WTC11 (cell line): Measurements from ENCODE around the gene EIF4ENIF1.
"Not testable (repeated sequence)": the region's sequence is repeated elsewhere in the genome, so short reads cannot be mapped to it uniquely, and the experiment has no call there.

Source experiments
- CREM ChIP-seq: sonication (generic); formaldehyde crosslinking; IDR thresholded peaks from 2 replicates; pipeline ENCODE4 v1.8.1; 2022; ENCODE audit warnings: mild to moderate bottlenecking, missing genetic modification reagents, moderate library complexity
- ETV6 ChIP-seq: sonication (generic); formaldehyde crosslinking; IDR thresholded peaks from 2 replicates; pipeline ENCODE4 v1.8.1; 2022; ENCODE audit warnings: mild to moderate bottlenecking, missing genetic modification reagents
- NFATC4 ChIP-seq: fragments of 250-450 bp; sonication (Bioruptor Pico); IDR thresholded peaks from 2 replicates; pipeline ENCODE4 v1.9.0; 2021; ENCODE audit warnings: mild to moderate bottlenecking
- NR2C2 ChIP-seq: sonication (generic); formaldehyde crosslinking; IDR thresholded peaks from 2 replicates; pipeline ENCODE4 v1.8.0; 2022; ENCODE audit warnings: mild to moderate bottlenecking, missing genetic modification reagents
- TEAD1 ChIP-seq: sonication (generic); formaldehyde crosslinking; IDR thresholded peaks from 2 replicates; pipeline ENCODE4 v1.8.0; 2022; ENCODE audit warnings: mild to moderate bottlenecking, missing genetic modification reagents
- USF2 ChIP-seq: sonication (generic); formaldehyde crosslinking; IDR thresholded peaks from 2 replicates; pipeline ENCODE4 v1.8.1; 2023; ENCODE audit warnings: mild to moderate bottlenecking, missing genetic modification reagents, moderate library complexity
- ZNF317 ChIP-seq: sonication (generic); formaldehyde crosslinking; IDR thresholded peaks from 2 replicates; pipeline ENCODE4 v1.8.1; 2023; ENCODE audit warnings: low read depth, mild to moderate bottlenecking, moderate library complexity, missing genetic modification reagents, borderline replicate concordance
- TF ChIP-seq, protein P1 (sequence below): fragments of 200-600 bp; IDR thresholded peaks from 2 replicates; pipeline ENCODE4 v1.8.0; 2022; ENCODE audit warnings: antibody characterized with exemption
- TF ChIP-seq, protein P2 (sequence below): sonication (generic); formaldehyde crosslinking; IDR thresholded peaks from 2 replicates; pipeline ENCODE4 v1.8.1; 2022; ENCODE audit warnings: mild to moderate bottlenecking, missing genetic modification reagents, moderate library complexity, borderline replicate concordance
- TF ChIP-seq, protein P3 (sequence below): sonication (generic); formaldehyde crosslinking; conservative IDR thresholded peaks from 2 replicates; pipeline ENCODE4 v1.8.1; 2022; ENCODE audit warnings: mild to moderate bottlenecking, missing genetic modification reagents
- TF ChIP-seq, protein P4 (sequence below): sonication (generic); formaldehyde crosslinking; IDR thresholded peaks from 2 replicates; pipeline ENCODE4 v1.8.1; 2022; ENCODE audit warnings: low read depth, mild to moderate bottlenecking, moderate library complexity, missing genetic modification reagents, borderline replicate concordance
- TF ChIP-seq, protein P5 (sequence below): sonication (generic); formaldehyde crosslinking; IDR thresholded peaks from 2 replicates; pipeline ENCODE4 v1.8.0; 2022; ENCODE audit warnings: mild to moderate bottlenecking, missing genetic modification reagents

- TF ChIP-seq, protein P1, sequence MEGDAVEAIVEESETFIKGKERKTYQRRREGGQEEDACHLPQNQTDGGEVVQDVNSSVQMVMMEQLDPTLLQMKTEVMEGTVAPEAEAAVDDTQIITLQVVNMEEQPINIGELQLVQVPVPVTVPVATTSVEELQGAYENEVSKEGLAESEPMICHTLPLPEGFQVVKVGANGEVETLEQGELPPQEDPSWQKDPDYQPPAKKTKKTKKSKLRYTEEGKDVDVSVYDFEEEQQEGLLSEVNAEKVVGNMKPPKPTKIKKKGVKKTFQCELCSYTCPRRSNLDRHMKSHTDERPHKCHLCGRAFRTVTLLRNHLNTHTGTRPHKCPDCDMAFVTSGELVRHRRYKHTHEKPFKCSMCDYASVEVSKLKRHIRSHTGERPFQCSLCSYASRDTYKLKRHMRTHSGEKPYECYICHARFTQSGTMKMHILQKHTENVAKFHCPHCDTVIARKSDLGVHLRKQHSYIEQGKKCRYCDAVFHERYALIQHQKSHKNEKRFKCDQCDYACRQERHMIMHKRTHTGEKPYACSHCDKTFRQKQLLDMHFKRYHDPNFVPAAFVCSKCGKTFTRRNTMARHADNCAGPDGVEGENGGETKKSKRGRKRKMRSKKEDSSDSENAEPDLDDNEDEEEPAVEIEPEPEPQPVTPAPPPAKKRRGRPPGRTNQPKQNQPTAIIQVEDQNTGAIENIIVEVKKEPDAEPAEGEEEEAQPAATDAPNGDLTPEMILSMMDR, result not testable (repeated sequence)
- TF ChIP-seq, protein P2, sequence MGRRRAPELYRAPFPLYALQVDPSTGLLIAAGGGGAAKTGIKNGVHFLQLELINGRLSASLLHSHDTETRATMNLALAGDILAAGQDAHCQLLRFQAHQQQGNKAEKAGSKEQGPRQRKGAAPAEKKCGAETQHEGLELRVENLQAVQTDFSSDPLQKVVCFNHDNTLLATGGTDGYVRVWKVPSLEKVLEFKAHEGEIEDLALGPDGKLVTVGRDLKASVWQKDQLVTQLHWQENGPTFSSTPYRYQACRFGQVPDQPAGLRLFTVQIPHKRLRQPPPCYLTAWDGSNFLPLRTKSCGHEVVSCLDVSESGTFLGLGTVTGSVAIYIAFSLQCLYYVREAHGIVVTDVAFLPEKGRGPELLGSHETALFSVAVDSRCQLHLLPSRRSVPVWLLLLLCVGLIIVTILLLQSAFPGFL (CRISPR knock-in tag), result not testable (repeated sequence)
- TF ChIP-seq USF2, NFATC4, ZNF317, ETV6, TEAD1, NR2C2, CREM (CRISPR knock-in tag): not testable (repeated sequence)
- TF ChIP-seq, protein P3, sequence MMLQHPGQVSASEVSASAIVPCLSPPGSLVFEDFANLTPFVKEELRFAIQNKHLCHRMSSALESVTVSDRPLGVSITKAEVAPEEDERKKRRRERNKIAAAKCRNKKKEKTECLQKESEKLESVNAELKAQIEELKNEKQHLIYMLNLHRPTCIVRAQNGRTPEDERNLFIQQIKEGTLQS (CRISPR knock-in tag), result not testable (repeated sequence)
- TF ChIP-seq, protein P4, sequence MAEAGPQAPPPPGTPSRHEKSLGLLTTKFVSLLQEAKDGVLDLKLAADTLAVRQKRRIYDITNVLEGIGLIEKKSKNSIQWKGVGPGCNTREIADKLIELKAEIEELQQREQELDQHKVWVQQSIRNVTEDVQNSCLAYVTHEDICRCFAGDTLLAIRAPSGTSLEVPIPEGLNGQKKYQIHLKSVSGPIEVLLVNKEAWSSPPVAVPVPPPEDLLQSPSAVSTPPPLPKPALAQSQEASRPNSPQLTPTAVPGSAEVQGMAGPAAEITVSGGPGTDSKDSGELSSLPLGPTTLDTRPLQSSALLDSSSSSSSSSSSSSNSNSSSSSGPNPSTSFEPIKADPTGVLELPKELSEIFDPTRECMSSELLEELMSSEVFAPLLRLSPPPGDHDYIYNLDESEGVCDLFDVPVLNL, result not testable (repeated sequence)
- TF ChIP-seq, protein P5, sequence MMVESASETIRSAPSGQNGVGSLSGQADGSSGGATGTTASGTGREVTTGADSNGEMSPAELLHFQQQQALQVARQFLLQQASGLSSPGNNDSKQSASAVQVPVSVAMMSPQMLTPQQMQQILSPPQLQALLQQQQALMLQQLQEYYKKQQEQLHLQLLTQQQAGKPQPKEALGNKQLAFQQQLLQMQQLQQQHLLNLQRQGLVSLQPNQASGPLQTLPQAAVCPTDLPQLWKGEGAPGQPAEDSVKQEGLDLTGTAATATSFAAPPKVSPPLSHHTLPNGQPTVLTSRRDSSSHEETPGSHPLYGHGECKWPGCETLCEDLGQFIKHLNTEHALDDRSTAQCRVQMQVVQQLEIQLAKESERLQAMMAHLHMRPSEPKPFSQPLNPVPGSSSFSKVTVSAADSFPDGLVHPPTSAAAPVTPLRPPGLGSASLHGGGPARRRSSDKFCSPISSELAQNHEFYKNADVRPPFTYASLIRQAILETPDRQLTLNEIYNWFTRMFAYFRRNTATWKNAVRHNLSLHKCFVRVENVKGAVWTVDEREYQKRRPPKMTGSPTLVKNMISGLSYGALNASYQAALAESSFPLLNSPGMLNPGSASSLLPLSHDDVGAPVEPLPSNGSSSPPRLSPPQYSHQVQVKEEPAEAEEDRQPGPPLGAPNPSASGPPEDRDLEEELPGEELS (CRISPR knock-in tag), result not testable (repeated sequence)
Measured at GRCh38 chr22:31507517-31507916, 17.9 kb upstream of the EIF4ENIF1 start.
